Lung microvascular endothelial cell (primary cell): ENCODE measurements around the gene ST8SIA1. TPM values are rescaled to one million over a fixed set of nuclear protein-coding genes. Genes with fewer than 3 reads are reported as not detected.

Experiments
- DNase-seq, 2 donors: peaks; one replicate each; pipeline versions ENCODE4 v3.0.0 to v3.0.0-alpha.2; 2010; ENCODE audit warnings: low read depth in 2 of 2
- total RNA-seq: library from RNA; depleted of rRNA; stranded (reverse); fragments of >200 nt; gene quantifications from 2 replicates; pipeline ENCODE4 v1.2.1, GENCODE V29; 2014

The ST8SIA1 gene
- total RNA-seq, 1 donor from 2014 or later: 0.60 TPM

GRCh38 chr12:22246217-22246846 is 88.2 kb downstream of the ST8SIA1 start:
- no peak for DNase-seq

GRCh38 chr12:22242726-22243125 is 91.8 kb downstream of the ST8SIA1 start:
- no peak for DNase-seq

GRCh38 chr12:22238211-22238610 is 96.3 kb downstream of the ST8SIA1 start:
- no peak for DNase-seq

GRCh38 chr12:22234561-22234960 is 99.9 kb downstream of the ST8SIA1 start:
- no peak for DNase-seq

GRCh38 chr12:22231836-22232235 is 102.7 kb downstream of the ST8SIA1 start:
- DNase-seq: no peak

GRCh38 chr12:22231078-22231477 is 103.4 kb downstream of the ST8SIA1 start:
- DNase-seq: no peak

GRCh38 chr12:22230280-22230794 is 104.2 kb downstream of the ST8SIA1 start:
- no peak for DNase-seq

- no peak for DNase-seq
These were observed 104.7 kb downstream of the ST8SIA1 start for GRCh38 chr12:22229652-22230279.

- no peak for DNase-seq
These were observed 106.3 kb downstream of the ST8SIA1 start for GRCh38 chr12:22228022-22228875.

GRCh38 chr12:22223356-22223755 is 111.2 kb downstream of the ST8SIA1 start:
- no peak for DNase-seq

GRCh38 chr12:22217556-22217955 is 117.0 kb downstream of the ST8SIA1 start:
- DNase-seq: no peak

GRCh38 chr12:22215467-22216253 is 118.8 kb downstream of the ST8SIA1 start:
- no peak for DNase-seq

- DNase-seq: no peak
These were observed 123.4 kb downstream of the ST8SIA1 start for GRCh38 chr12:22211128-22211527.

- no peak for DNase-seq
These were observed 125.1 kb downstream of the ST8SIA1 start for GRCh38 chr12:22209422-22209821.

- no peak for DNase-seq
These were observed 128.3 kb downstream of the ST8SIA1 start for GRCh38 chr12:22206111-22206728.

- no peak for DNase-seq
These were observed 130.1 kb downstream of the ST8SIA1 start for GRCh38 chr12:22204391-22204790.

- no peak for DNase-seq
These were observed 131.7 kb downstream of the ST8SIA1 start for GRCh38 chr12:22202847-22203246.

- DNase-seq: no peak
These were observed 133.4 kb downstream of the ST8SIA1 start for GRCh38 chr12:22201101-22201500.

- no peak for DNase-seq
These were observed 138.3 kb downstream of the ST8SIA1 start for GRCh38 chr12:22196236-22196635.

GRCh38 chr12:22190969-22191368 is 143.5 kb downstream of the ST8SIA1 start:
- no peak for DNase-seq

GRCh38 chr12:22188431-22188830 is 146.1 kb downstream of the ST8SIA1 start:
- DNase-seq: no peak
